PC-3 (cell line): Measurements from ENCODE around the gene ASB7. TPM values are rescaled to one million over a fixed set of nuclear protein-coding genes. Genes with fewer than 3 reads are reported as not detected.

ENCODE experiments used
- ATAC-seq: fragments of 200-7000 bp; cut with Tn5 transposase; 2 replicates; pipeline ENCODE4 v1.9.1; 2020; ENCODE audit warnings: mild to moderate bottlenecking, moderate library complexity
- BruUV-seq: library from RNA; stranded (reverse); fragments of 400-500 nt; replicated peaks from 2 replicates; lab custom pipeline; 2021; lab: Mats Ljungman, UMichigan
- CTCF ChIA-PET: fragments of 300-600 bp; sonication (Branson Sonifier 250); formaldehyde crosslinking; loops from one replicate; lab custom pipeline; 2022; ENCODE audit warnings: antibody characterized with exemption; lab: Charles Lee
- POLR2A ChIA-PET: fragments of 300-600 bp; sonication (Branson Sonifier 250); formaldehyde crosslinking; loops from one replicate; lab custom pipeline; 2022; ENCODE audit warnings: antibody characterized with exemption; ENCODE audit not compliant: unreplicated experiment; lab: Charles Lee
- DNase-seq: peaks from one replicate; pipeline ENCODE4 v3.0.0-alpha.2; 2015
- H2AFZ ChIP-seq: fragments of 300-600 bp; sonication (generic); 2 replicates; pipeline ENCODE4 v1.6.0; 2016; ENCODE audit warnings: antibody characterized with exemption, low read length
- H3F3A ChIP-seq: fragments of 300-600 bp; sonication (generic); one replicate; pipeline ENCODE4 v1.6.0; 2017; ENCODE audit warnings: antibody characterized with exemption, low read length, control low read depth, mild to moderate bottlenecking; ENCODE audit not compliant: unreplicated experiment
- H3K27ac ChIP-seq: fragments of 300-600 bp; sonication (generic); 2 replicates; pipeline ENCODE4 v1.5.1; 2016; ENCODE audit warnings: mild to moderate bottlenecking, low read length
- H3K27me3 ChIP-seq: fragments of 300-600 bp; sonication (generic); 2 replicates; pipeline ENCODE4 v1.6.1; 2016; ENCODE audit warnings: low read length, mixed read lengths
- H3K36me3 ChIP-seq: fragments of 300-600 bp; sonication (generic); 2 replicates; pipeline ENCODE4 v1.6.1; 2016; ENCODE audit warnings: low read depth, mixed run types, low read length, mixed read lengths
- H3K4me1 ChIP-seq: fragments of 300-600 bp; sonication (generic); 2 replicates; pipeline ENCODE4 v1.5.1; 2016; ENCODE audit warnings: low read length; ENCODE audit not compliant: insufficient read depth
- H3K4me2 ChIP-seq: fragments of 300-600 bp; sonication (generic); 2 replicates; pipeline ENCODE4 v1.6.0; 2016; ENCODE audit warnings: low read length
- H3K4me3 ChIP-seq: fragments of 300-600 bp; sonication (generic); 2 replicates; pipeline ENCODE4 v1.5.1; 2016; ENCODE audit warnings: mild to moderate bottlenecking, low read length, mixed read lengths
- H3K79me2 ChIP-seq: fragments of 300-600 bp; sonication (generic); 2 replicates; pipeline ENCODE4 v1.6.1; 2017; ENCODE audit warnings: low read length, mixed read lengths
- H3K9ac ChIP-seq: fragments of 300-600 bp; sonication (generic); 2 replicates; pipeline ENCODE4 v1.6.0; 2016; ENCODE audit warnings: mild to moderate bottlenecking, low read length
- H3K9me2 ChIP-seq: fragments of 300-600 bp; sonication (generic); replicated peaks from 2 replicates; pipeline ENCODE4 v1.6.1; 2016; ENCODE audit warnings: mixed run types, low read length, mixed read lengths
- H3K9me3 ChIP-seq: fragments of 300-600 bp; sonication (generic); 2 replicates; pipeline ENCODE4 v1.6.1; 2016; ENCODE audit warnings: low read length, mixed read lengths
- H4K20me1 ChIP-seq: fragments of 300-600 bp; sonication (generic); 2 replicates; pipeline ENCODE4 v1.6.1; 2016; ENCODE audit warnings: low read length, mixed read lengths
- CTCF ChIP-seq: fragments of 300-600 bp; sonication (generic); conservative IDR thresholded peaks from 2 replicates; pipeline ENCODE4 v1.5.1; 2017; ENCODE audit warnings: antibody characterized with exemption, low read depth, mild to moderate bottlenecking, low read length
- EZH2 ChIP-seq: fragments of 300-600 bp; sonication (generic); IDR thresholded peaks from one replicate; pipeline ENCODE4 v1.6.1; 2017; ENCODE audit warnings: antibody characterized with exemption, mild to moderate bottlenecking, low read length; ENCODE audit not compliant: unreplicated experiment
- EZH2phosphoT487 ChIP-seq: fragments of 300-600 bp; sonication (generic); IDR thresholded peaks from 2 replicates; pipeline ENCODE4 v1.6.1; 2018; ENCODE audit warnings: mild to moderate bottlenecking, antibody characterized with exemption, low read length, borderline replicate concordance
- intact Hi-C: fragments of 100-400 bp; cut with micrococcal nuclease; formaldehyde crosslinking; loops from 2 replicates; pipeline ENCODE4 v1.9.0; 2023
- total RNA-seq: library from RNA; depleted of rRNA; stranded (reverse); fragments of >200 nt; gene quantifications from 2 replicates; pipeline ENCODE4 v1.2.3, GENCODE V29; 2014

The ASB7 gene
- total RNA-seq, 1 experiment from 2014 or later, result 7.8 TPM

DNA sequence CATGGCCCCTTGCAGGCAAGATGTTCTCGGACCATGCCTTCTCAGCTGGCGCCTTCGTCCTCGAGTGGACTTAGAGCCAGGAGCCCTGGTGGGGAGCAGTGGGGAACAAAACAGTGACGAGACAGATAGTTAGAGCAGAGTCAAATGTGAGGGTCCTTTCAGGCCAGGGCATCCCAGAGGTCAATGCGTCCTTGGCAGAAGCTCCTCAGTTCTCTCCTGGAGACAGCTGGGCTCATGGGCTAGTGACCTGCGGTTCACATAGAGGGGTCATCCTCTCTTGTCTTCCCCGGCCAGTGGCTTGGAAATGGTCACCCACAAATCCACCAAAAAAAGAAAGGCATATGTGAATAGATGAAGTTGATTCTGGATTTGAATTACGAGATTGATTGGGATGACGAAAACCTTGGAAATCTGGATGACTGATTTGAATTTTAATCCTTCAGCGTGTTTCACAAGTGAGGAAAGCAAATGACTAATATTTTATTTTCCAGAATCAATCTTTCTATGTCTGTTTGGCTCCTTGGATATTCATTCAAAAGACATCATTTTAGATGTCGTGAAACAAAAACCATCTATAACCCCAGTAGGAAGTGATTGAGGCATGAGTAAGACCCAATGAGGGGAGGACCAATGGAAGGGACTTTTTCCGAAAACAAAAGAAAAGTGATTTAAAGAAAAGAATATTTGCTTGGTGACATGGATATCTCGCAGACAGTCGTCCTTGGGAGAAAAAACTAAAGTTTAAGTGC lies 84.5 kb downstream of the ASB7 start:
- no peaks in the 10 kb centered on the region for H4K20me1 ChIP-seq
- peak overlapping the region; percentile 100 for H3K27ac ChIP-seq
- H3K27me3 ChIP-seq, result no peaks in the 10 kb centered on the region
- peaks cover 10% of the 10 kb centered on the region for H3K79me2 ChIP-seq
- peak; percentile 90 for DNase-seq
- H3K4me1 ChIP-seq, result peaks cover 42% of the 10 kb centered on the region
- ATAC-seq, result peak; percentile 70
- H3K9me3 ChIP-seq, result no peaks in the 10 kb centered on the region
- CTCF ChIA-PET, result no interaction called here
- intact Hi-C loops, result loop anchor here (1.0 kb wide), 1 partner anchor 35 kb away; no protein-coding TSS in a partner anchor
- peaks cover 9% of the 10 kb centered on the region for H3F3A ChIP-seq
- no peaks in the 10 kb centered on the region for H3K9me2 ChIP-seq
- POLR2A ChIA-PET, result no interaction called here
- no peak for TF ChIP-seq CTCF
- TF ChIP-seq EZH2phosphoT487, result no peak
- no peak for TF ChIP-seq EZH2
- H3K36me3 ChIP-seq, result no peaks in the 10 kb centered on the region
- TSS peak; percentile 94 for BruUV-seq
- no peak overlapping the region for H2AFZ ChIP-seq
- peak overlapping the region; percentile 69 for H3K4me2 ChIP-seq
- H3K9ac ChIP-seq, result peak overlapping the region; percentile 96
- H3K4me3 ChIP-seq, result peak overlapping the region; percentile 39; the same call in 1 of the 2 replicates

GRCh38 chr15:100687582-100688141 lies 85.3 kb downstream of the ASB7 start:
- Histone ChIP-seq H3K4me2 (peak overlapping the region; percentile 69), H3K27me3 (no peaks in the 10 kb centered on the region), H3K36me3 (no peaks in the 10 kb centered on the region), H3K27ac (peak overlapping the region; percentile 100), H4K20me1 (no peaks in the 10 kb centered on the region), H3K9me2 (no peaks in the 10 kb centered on the region), H3K79me2 (peaks cover 10% of the 10 kb centered on the region), H3F3A (peaks cover 9% of the 10 kb centered on the region), H2AFZ (no peak overlapping the region), H3K4me3 (peak overlapping the region; percentile 39; the same call in 1 of the 2 replicates), H3K9me3 (no peaks in the 10 kb centered on the region), H3K9ac (peak overlapping the region; percentile 96), H3K4me1 (peaks cover 42% of the 10 kb centered on the region)
- peak; percentile 82 for ATAC-seq
- intact Hi-C loops, result loop anchor here (1.0 kb wide), 1 partner anchor 35 kb away; no protein-coding TSS in a partner anchor
- BruUV-seq, result TSS peak; percentile 91
- TF ChIP-seq CTCF (no peak), EZH2phosphoT487 (no peak), EZH2 (no peak)
- ChIA-PET POLR2A (no interaction called here), CTCF (no interaction called here)
- peak; percentile 95 for DNase-seq
